GM12878 (cell line): ENCODE measurements around the gene ANKMY1.

Source experiments
- CEBPB ChIP-seq, 2 experiments: fragments of 150-350 bp in 1 of 2; IDR thresholded peaks; 2 replicates each; pipeline ENCODE4 v1.6.1; 2012 to 2014; ENCODE audit warnings: low read depth in 2 of 2, low read length in 2 of 2, borderline replicate concordance in 1 of 2, inconsistent platforms in 1 of 2
- EP300 ChIP-seq, 2 experiments: fragments of 150-350 bp in 1 of 2; IDR thresholded peaks; 2 replicates each; pipeline ENCODE4 v1.6.1; 2011 to 2012; ENCODE audit warnings: low read depth in 2 of 2, low read length in 2 of 2, borderline replicate concordance in 1 of 2, improper control_type of control experiment in 1 of 2, inconsistent platforms in 1 of 2; ENCODE audit not compliant: control insufficient read depth in 1 of 2
- POLR2AphosphoS5 ChIP-seq: IDR thresholded peaks from 2 replicates; pipeline ENCODE4 v1.6.1; 2011; ENCODE audit warnings: mild to moderate bottlenecking, low read length, inconsistent platforms
- SMAD1 ChIP-seq: fragments of 450-650 bp; IDR thresholded peaks from 2 replicates; pipeline ENCODE4 v1.6.1; 2018; ENCODE audit warnings: mild to moderate bottlenecking, low read depth; ENCODE audit not compliant: partially characterized antibody
- TF ChIP-seq, protein P1 (sequence below), 3 experiments: IDR thresholded peaks in 2 of 3; conservative IDR thresholded peaks in 1 of 3; 2 replicates each; pipeline ENCODE4 v1.5.1; 2011; ENCODE audit warnings: low read depth in 3 of 3, low read length in 3 of 3, mild to moderate bottlenecking in 3 of 3, control low read depth in 2 of 3, moderate library complexity in 2 of 3, inconsistent platforms in 1 of 3, mixed read lengths in 1 of 3; ENCODE audit not compliant: control insufficient read depth in 2 of 3, insufficient read depth in 1 of 3; ENCODE audit errors: extremely low read depth in 1 of 3

DNA sequence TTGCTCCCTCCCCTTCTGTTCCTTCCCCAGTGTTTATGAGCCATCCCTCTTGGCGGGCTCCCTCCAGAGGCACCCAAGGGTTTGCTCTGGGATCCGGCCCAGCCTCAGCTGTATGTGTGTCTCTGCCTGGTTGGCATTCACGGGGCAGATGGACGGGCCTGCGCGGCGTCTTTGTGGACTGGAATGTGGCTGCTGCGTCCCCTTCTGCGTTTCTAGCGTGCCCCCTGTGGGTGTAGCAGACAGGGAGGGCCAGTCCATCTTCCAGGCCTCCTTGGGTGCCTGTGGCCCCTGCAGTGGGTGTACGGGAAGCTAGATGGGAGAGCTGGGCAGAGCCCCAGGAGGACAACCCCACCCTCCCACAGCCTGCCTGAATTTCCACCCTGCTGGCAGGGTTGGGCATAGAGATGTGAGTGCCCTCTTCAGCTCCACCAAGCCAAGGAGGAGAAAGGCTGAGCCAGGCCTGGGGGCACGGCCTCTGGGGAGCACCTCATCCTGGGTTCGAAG is 106.6 kb downstream of the ANKMY1 start:
- TF ChIP-seq POLR2AphosphoS5 = no peak
- no peak for TF ChIP-seq SMAD1
- TF ChIP-seq CEBPB (IDR thresholded peaks at IDR 0.05; ENCODE audit: borderline replicate concordance in 1 of 2, low read depth in 2 of 2, low read length in 2 of 2) = no peak
- no peak for TF ChIP-seq EP300 (IDR thresholded peaks at IDR 0.05; ENCODE audit: borderline replicate concordance in 1 of 2, control insufficient read depth in 1 of 2, low read depth in 2 of 2, low read length in 2 of 2)
- TF ChIP-seq, protein P1, sequence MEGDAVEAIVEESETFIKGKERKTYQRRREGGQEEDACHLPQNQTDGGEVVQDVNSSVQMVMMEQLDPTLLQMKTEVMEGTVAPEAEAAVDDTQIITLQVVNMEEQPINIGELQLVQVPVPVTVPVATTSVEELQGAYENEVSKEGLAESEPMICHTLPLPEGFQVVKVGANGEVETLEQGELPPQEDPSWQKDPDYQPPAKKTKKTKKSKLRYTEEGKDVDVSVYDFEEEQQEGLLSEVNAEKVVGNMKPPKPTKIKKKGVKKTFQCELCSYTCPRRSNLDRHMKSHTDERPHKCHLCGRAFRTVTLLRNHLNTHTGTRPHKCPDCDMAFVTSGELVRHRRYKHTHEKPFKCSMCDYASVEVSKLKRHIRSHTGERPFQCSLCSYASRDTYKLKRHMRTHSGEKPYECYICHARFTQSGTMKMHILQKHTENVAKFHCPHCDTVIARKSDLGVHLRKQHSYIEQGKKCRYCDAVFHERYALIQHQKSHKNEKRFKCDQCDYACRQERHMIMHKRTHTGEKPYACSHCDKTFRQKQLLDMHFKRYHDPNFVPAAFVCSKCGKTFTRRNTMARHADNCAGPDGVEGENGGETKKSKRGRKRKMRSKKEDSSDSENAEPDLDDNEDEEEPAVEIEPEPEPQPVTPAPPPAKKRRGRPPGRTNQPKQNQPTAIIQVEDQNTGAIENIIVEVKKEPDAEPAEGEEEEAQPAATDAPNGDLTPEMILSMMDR (IDR thresholded peaks at IDR 0.05 in 2 of 3, conservative IDR thresholded peaks at IDR 0.05 in 1 of 3; ENCODE audit: control insufficient read depth in 2 of 3, extremely low read depth in 1 of 3, insufficient read depth in 1 of 3, low read depth in 3 of 3, low read length in 3 of 3) = no peak
